CD4-positive, alpha-beta T cell treated with Interleukin-15 for 1 hour (primary cell): ENCODE data around the gene GLIPR2.
"Not testable (repeated sequence)": the region's sequence is repeated elsewhere in the genome, so short reads cannot be mapped to it uniquely, and the experiment has no call there.

Experiments used
- DNase-seq: peaks from one replicate; pipeline ENCODE4 v3.0.0-alpha.2; 2020

GLIPR2 gene

DNA sequence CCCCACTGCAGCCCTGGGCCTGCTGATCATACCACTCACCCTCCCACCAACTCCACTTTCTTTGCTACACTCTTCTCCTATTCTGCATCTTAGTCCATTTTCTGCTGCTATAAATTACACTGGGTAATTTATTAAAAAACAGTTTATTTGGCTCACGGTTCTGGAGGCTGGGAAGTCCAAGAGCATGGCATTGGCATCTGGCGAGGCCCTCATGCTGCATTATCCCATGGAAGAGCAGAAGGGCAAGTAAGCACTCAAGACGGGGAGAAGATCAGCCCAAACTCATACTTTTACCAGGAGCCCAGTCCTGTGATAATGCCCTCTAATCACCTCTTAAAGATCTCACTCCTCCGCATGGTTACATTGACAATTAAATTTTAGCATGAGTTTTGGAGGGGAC, 9.4 kb downstream of the GLIPR2 start:
- no peak for DNase-seq

DNA sequence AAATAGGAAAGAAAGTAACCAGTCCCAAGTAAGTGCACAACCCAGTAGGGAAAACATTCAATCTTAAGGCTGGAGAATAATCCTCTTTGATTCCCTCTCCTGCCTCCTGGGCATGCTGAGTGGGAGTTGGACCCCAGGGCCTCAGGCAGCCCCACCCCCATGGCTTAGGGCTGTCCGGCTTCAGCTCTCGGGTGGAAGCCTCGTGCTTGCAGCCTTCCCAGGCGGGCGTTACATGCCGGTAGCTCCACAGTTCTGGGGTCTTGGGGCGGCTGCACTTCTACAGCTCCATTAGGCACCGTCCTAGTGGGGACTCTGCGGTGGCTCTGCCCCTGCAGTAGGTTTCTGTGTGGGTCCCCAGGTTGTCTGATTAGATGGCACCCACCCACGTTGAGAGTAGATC, 10.1 kb downstream of the GLIPR2 start:
- DNase-seq: no peak

DNA sequence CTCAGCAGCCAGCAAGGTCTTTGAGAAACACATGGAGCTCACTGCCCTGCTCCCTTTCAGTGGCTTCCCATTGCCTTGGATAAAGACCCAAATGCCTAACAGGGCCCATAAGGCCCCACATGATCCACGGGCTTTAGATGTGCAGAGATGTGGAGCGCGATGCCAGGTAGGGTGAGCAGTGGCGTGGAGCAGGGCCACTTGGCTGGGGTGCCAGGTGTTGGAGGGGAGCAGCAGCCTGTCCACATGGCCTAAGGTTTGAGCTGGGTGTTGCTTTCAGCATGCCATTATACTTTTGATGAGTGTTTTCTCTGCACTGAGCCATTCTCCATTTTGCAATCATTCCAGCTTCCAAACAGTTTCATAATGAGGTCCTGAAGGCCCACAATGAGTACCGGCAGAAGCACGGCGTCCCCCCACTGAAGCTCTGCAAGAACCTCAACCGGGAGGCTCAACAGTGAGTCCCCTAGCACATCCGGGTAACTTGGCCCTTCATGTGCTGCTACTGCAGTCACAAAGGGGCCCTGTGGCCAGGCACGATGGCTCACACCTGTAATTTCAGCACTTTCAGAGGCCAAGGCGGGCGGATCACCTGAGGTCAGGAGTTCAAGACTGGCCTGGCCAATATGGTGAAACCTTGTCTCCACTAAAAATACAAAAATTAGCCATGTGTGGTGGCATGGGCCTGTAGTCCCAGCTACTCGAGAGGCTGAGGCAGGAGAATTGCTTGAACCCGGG, 11.1 kb downstream of the GLIPR2 start:
- no peak for DNase-seq

DNA sequence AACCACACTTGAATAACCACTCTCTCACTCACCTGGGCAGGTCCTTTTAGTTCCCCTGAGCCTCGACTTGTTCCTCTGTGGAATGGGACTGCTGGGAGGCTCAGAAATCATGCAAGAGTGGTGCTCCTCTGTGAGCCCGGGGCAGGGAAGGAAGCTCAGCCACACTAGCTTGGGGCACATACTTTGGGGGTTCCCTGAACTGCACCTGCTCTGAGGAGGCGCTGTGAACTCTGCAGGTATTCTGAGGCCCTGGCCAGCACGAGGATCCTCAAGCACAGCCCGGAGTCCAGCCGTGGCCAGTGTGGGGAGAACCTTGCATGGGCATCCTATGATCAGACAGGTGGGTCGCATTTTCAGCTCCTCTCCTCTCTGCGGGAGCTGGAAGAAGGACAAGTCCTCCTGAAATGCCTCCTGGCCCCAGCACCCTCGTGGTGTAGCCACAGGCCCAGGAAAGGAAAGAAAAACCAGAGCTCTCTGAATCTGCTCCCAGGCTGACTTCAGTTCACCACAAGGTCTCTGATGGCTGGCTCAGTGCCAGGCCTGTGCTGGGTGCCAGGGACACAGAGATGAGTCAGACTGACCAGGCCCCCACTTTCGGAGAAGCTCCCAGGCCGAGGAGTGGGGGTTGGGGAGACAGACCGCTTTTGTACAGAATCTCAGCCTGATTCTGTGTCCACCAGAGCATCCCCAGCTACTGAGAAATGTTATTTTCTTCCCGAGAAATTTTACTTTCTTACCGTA, 11.9 kb downstream of the GLIPR2 start:
- peak; percentile 84 for DNase-seq

DNA sequence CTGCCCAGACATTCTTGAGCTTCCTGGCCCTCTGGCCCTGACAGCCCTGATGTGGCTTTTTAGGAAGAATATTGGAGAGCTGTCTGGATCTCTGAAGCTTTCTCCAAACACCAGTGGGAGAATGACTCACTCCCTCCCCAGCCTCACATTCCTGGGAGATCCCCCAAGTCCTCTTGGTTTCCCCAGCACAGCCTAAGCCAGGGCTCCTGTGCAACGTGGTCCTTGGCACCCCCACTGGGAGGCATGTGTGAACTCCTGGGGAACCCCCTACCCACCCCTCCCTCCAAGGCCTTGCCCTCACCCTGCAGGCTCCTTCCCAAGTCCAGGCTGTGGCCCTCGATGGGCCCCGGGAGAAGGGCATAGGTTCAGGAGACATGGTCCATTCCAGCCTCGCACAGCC, 12.7 kb downstream of the GLIPR2 start:
- DNase-seq: no peak

DNA sequence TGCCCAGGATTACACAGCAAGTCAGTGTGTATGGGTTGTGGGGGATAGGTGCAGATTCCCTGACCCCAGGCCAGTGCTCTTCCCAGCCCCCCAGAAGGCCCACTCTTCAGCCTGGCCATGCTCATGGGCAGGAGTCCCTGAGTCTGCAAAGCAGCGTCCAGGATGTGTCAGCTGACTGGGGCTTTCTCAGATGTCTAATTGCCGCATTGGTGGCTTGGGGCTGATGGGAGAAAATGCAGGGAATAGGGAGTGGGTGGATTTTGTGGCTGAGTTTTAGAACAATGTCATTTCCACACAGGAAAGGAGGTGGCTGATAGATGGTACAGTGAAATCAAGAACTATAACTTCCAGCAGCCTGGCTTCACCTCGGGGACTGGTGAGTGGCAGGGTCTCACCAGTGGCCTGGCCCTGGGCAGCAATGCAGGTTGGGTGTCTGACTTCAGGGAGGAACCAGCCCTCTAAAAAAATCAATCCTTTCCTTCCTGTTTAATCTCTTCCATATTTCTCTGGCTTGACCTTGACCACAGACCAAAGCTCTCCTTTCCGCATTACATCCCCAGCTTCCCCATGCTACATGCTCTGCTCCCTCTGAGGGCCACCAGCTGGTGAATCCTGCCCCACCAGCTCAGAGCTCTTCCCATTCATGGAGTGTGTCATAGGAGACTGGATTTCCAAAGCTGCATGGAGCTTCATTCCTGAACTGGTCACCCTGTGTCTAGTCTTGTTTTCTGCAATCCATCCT, 14.2 kb downstream of the GLIPR2 start:
- DNase-seq: no peak

DNA sequence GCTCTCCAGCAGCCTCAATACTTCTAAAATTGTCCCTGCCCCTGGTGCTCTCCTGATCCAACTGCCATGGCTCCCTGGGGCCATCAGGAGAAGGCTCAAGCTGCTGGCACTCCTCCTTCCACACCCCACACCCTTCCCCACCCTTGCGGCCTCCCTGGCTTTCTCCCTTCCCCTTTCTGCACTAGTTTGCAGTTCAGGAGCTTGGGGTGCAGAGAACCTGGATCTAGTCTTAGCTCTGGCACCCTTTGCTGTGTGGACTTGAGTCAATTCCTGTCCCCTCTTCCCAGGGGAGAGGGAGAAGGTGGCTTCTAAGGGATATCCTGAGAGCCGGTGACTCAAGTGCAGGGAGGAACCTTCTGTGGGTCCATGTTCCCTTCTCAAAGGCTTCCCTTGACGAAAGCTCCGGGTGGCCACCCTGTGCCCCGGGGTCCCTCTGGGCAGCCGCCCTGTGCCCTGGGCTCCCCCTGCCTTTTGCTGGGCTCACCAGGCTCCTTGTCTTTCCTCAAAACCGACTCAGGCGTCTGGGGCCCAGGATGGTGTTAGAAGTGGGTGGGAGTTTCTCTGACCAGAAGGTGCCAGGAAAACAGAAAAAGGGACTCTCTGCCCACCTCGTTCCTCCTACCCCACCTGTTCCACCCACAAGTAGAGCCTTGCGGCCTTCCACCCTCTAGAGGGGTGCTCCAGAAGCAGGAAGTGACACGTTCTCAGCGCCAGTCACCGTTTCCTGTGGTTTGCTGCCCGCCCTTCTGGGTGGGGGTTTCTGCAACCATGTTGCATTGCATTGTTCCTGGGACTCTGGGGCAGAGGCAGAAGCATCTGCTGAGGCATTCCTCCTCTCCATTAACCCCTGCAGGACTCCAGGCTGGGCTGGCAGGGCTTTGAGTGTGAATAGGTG, 15.0 kb downstream of the GLIPR2 start:
- DNase-seq: peak; percentile 92

DNA sequence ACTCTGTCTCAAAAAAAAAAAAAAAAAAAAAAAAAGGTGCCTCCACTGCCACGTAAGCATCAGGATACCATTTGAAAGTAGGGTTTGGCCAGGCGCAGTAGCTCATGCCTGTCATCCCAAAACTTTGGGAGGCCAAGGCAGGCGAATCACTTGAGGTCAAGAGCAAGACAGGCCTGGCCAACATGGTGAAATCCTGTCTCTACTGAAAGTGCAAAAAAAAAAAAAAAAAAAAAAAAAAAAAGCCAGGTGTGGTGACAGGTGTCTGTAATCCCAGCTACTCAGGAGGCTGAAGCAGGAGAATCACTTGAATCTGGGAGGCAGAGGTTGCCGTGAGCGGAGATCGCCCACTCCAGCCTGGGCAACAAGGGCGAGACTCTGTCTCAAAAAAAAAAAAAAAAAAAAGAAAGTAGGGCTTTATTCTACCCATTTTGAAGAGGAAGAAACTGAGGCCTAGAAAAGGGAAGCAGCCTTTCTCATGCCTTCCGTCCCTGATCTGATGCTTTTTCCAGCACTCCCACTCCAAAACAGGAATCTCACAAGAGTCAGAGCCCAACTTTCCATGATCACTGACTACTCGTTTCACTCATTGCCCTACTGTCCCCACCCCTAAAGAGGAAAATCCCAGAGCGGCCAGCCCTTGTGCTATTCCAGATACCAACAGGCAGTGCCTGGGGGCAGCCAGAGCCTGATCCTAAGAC, 16.4 kb downstream of the GLIPR2 start:
- no peak for DNase-seq

DNA sequence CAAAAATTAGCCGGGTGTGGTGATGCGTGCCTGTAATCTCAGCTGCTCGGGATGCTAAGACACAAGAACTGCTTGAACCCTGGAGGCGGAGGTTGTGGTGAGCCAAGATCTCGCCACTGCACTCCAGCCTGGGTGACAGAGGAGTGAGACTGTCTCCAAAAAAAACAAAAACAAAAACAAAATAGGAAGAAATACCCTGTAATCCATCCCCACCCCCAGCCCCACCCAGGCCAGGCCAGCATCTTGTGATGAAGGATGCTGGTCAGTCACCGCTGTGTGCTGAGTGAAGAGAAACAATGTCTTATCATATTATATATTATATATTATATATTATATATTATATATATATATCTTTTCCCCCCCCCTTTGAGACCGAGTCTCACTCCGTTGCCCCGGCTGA, 17.2 kb downstream of the GLIPR2 start:
- no peak for DNase-seq

DNA sequence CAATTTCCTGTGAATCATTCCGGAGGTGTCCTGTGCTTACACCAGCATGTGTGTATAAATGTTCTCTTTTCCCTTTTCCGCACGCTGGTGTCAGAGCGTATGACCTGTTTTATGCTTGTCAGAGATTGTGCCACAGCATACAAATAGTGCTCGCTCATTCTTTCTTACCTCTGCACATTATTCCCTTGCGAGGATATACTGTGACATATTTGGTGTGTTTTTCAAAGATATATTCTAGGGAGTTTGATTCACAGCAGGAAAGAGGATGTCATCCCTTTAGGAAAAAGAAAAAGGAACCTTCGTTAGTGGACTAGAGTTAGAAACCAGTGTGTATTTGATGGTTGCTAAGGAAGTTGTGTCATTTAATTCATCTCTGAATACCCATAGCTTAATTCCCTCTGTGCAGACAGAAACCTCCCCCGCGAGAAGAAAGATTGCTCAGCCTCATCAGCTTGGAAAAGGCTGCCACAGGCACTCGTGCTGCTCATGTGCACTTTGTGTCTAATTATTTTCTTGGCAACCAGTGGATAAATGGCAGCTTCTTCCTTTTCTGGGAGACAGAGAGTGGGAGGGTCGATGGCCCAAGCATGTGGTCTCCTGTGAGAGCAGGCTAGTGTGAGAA, 17.9 kb downstream of the GLIPR2 start:
- DNase-seq: peak; percentile 67

DNA sequence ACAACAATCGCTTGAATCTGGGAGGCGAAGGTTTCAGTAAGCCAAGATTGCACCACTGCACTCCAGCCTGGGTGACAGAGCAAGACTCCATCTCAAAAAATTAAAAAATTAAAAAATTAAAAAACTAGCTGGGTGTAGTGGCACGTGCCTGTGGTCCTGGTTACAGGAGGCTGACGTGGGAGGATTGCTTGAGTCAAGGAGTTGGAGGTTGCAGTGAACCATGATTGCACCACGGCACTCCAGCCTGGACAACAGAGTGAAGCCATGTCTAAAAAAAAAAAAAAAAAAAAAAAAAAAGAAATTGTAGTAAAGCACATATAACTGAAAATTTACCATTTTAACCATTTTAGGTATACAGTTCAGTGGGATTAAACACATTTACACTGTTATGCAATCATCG, 19.6 kb downstream of the GLIPR2 start:
- no peak for DNase-seq

DNA sequence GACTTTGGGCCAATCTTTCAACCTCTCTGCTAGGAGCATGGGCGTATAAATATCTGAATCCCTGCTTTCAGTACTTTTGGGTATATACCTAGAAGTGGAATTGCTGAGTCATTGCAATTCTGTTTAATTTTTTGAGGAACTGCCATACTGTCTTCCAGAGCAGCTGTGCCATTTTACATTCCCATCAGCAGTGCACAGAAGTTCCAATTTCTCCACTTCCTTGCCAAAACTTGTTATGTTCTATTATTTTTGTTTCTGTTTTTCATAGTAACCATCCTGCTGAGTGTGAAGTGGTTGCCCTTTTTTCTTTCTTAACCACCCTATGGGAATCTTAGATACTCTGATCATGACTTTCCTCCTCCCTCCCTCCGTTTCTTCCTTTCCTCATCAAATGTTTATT, 21.6 kb downstream of the GLIPR2 start:
- DNase-seq: no peak

DNA sequence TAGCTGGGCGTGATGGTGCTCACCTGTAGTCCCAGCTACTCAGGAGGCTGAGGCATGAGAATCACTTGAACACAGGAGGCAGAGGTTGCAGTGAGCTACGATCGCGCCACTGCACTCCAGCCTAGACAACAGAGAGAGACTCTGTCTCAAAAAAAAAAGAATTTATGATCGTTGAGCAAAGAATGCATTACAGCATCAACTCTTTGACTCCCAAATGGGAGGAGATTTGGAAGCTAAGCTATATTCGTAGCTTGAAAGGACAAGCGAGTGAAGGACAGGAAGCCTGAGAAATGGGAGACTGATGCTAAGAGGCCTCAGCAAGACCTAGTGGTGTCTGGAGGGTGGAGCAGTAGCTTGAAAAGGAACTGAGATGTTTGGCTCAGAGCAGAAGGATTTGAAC, 22.4 kb downstream of the GLIPR2 start:
- no peak for DNase-seq

DNA sequence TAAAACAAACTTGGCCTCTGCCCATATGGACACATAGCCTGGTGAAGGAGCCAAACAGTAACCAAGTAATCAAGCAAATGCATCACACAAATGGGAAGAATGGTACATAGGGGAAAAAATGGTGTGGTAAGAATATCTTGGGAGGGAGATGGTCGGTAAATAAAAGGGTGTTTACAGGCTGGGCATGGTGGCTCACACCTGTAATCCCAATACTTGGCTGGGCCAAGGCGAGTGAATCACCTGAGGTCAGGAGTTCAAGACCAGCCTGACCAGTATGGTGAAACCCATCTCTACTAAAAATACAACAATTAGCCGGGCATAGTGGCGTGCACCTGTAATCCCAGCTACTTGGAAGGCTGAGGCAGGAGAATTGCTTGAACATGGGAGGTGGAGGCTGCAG, 23.0 kb downstream of the GLIPR2 start:
- DNase-seq: not testable (repeated sequence)

DNA sequence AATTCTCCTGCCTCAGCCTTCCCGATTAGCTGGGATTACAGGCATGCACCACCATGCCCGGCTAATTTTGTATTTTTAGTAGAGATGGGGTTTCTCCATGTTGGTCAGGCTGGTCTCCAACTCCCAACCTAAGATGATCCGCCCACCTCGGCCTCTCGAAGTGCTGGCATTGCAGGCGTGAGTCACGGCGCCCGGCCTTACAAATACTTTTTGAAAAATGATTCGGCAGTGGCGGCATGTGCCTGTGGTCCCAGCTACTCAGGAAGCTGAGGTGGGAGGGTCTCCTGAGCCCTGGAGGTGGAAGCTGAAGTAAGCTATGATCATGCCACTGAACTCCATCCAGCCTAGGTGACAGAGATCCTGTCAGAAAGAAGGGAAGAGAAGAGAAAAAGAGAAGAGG, 23.6 kb downstream of the GLIPR2 start:
- not testable (repeated sequence) for DNase-seq

DNA sequence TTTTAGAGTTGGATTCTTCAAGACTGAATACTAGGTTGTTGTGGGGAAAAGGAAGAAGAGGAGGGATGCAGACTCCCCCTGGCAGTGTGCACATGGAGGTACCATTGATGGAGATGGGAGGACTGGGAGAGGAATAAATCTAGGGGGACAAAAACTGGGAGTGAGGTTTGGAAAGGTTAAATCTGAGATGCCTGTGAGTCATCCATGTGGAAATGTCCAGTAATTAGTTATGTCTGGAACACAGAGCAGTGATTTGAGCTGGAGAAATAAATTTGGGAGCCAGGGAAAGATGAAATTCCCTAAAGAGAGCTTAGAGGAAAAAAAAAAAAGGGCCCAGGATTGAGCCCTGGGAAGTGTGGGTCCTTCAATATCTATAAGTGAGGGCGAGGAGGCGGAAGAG, 24.7 kb downstream of the GLIPR2 start:
- DNase-seq: no peak

DNA sequence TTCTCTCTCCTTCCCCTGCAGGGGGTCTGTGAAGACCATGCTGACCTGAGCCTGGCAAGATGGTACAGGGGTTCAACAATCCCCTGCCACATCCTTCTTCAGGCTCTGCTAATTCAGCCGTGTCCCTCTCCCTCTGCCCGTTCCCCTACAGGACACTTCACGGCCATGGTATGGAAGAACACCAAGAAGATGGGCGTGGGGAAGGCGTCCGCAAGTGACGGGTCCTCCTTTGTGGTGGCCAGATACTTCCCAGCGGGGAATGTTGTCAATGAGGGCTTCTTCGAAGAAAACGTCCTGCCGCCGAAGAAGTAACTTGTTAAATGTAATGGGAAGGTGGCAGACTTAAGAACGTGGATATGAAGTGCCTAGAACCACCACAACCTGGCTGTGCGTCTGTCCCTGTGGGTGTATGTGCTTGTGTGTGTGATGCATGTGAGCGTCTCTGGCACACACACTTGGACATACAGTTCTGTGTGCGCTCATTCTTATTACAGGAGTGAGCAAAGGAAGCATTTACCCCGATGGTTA, 25.7 kb downstream of the GLIPR2 start:
- no peak for DNase-seq

DNA sequence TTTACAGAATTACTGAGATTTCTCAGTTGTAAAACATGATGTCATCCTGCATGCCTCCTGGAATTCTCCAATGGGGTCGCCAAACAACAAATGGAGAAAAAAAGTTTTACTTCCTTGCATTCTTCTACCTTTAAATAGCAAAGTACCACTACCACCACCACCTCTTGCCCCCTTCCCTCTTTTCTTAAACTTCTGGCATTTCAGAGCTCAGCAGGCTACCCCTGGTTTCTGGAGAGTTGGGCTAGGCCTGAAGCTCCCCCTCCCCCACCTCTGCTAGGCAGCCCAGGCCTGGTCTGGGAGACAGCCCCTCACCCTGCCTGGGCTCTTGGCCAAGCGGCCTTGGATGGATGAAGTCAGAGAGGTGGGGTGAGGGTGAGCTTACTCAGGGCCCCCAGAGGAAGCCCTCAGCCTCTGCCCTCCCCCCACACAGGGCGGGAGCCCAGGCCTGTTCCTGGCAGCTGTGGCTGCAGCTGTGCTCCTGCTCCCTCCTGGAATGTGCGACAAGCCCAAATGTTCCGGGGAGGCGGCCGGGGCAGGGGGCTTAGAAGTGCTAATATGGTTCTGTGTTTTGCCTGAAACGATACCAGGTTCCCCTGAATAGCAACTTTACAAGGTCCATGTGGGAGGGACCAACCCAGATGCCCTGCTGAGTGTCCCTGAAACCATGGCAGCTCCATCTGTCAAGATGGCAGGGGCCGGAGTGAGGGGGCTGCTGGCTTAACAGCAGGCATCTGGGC, 26.7 kb downstream of the GLIPR2 start:
- no peak for DNase-seq

DNA sequence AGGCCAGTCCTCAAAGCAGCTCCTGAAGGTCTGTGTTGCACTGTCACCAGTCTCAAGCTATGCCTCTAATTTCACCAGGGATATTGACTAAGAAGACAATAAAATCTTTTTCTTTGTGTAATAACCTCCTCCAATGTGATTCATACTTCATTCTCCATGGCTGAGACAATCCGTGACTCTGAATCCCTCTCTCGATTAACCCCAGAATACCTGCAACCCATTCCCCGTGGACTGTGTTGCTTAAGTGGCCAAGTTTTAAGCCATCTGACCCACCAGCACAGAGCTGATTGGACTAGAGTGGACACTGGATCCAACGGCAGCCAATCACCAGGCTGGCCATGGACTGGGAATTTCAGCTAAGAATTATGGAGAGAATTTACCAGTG, 27.2 kb downstream of the GLIPR2 start:
- no peak for DNase-seq

DNA sequence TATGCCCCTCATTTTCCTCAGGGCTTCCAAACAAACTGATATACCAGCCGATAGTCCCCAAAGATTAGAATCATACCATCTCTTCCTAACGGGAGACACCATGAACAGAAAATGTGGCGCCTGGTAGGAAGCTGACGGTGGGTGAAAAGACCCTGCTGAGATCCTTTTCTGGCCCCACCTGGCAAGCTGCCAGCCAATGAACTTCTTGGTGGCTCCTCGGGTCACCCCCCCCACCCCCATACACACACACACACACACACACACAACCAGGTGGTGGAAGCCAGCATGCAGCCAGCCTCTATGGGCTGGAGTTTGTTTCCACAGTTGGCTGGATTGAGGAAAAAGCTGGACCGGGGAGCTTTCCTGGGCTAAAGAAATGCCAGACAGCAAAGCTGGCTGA, 27.8 kb downstream of the GLIPR2 start:
- DNase-seq: no peak

DNA sequence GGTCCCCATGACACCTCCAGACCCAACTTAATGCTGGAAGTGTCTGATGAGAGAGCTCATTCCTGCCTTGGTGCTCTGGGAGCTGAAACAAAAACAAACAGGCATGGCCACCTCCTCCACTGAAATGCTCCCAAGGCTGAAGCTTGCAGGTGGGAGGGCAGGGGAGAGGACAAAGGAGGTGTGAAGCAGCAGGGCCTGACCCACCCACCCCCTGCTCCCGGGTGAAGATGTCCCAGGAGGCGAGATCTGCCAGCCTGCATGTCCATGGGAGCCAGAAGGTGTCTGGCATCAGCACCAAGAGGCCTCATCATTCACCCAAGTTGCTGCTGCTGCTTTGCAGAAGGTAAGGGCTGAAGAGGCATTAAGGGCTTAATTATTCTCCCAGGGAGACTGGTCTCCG, 28.5 kb downstream of the GLIPR2 start:
- DNase-seq: no peak
